Loucy (cell line): ENCODE measurements around the gene DCDC1.

ENCODE experiments used
- EZH2phosphoT487 ChIP-seq: fragments of 200-600 bp; IDR thresholded peaks from 2 replicates; pipeline ENCODE4 v1.6.1; 2018; ENCODE audit warnings: antibody characterized with exemption, mild to moderate bottlenecking, moderate library complexity, borderline replicate concordance
- TF ChIP-seq, protein P1 (sequence below): fragments of 200-600 bp; sonication (generic); conservative IDR thresholded peaks from 2 replicates; pipeline ENCODE4 v1.5.1; 2014; ENCODE audit warnings: mild to moderate bottlenecking, antibody characterized with exemption, low read length

DNA sequence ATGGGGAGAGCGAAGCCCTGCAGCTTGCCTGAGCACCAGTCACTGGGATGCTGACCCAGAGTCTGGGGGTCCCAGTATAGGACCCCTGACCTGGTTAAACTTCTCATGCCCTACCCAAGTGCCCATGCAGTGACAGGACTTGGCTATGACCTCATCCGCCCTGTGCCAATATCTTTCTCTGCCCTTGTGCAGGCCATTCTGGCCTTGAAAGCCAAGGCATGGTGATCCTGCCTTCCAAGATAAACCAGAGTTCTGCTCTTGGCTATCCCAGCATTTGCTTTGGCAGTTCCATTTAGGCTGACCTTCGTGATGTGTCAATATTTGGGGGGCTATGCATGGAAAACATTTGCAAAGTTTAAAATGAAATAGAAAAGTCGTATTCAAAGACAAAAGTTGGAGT lies 542.6 kb downstream of the DCDC1 start:
- TF ChIP-seq, protein P1, sequence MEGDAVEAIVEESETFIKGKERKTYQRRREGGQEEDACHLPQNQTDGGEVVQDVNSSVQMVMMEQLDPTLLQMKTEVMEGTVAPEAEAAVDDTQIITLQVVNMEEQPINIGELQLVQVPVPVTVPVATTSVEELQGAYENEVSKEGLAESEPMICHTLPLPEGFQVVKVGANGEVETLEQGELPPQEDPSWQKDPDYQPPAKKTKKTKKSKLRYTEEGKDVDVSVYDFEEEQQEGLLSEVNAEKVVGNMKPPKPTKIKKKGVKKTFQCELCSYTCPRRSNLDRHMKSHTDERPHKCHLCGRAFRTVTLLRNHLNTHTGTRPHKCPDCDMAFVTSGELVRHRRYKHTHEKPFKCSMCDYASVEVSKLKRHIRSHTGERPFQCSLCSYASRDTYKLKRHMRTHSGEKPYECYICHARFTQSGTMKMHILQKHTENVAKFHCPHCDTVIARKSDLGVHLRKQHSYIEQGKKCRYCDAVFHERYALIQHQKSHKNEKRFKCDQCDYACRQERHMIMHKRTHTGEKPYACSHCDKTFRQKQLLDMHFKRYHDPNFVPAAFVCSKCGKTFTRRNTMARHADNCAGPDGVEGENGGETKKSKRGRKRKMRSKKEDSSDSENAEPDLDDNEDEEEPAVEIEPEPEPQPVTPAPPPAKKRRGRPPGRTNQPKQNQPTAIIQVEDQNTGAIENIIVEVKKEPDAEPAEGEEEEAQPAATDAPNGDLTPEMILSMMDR: no peak
- no peak for TF ChIP-seq EZH2phosphoT487
